GM12878 (cell line): ENCODE measurements around the gene SLC38A2. TPM values are rescaled to one million over a fixed set of nuclear protein-coding genes. Genes with fewer than 3 reads are reported as not detected.

Source experiments
- ATF3 ChIP-seq: IDR thresholded peaks from 2 replicates; pipeline ENCODE4 v1.6.1; 2011; ENCODE audit warnings: low read depth, mild to moderate bottlenecking, low read length, moderate library complexity, borderline replicate concordance; ENCODE audit errors: extremely low read depth
- ATF7 ChIP-seq: fragments of 450-650 bp; IDR thresholded peaks from 2 replicates; pipeline ENCODE4 v1.6.1; 2016; ENCODE audit warnings: low read depth, mild to moderate bottlenecking
- BCL11A ChIP-seq: IDR thresholded peaks from 2 replicates; pipeline ENCODE4 v1.6.1; 2011; ENCODE audit warnings: low read depth, low read length
- BCLAF1 ChIP-seq: fragments of 450-650 bp; IDR thresholded peaks from 2 replicates; pipeline ENCODE4 v1.6.1; 2017; ENCODE audit warnings: antibody characterized with exemption, mild to moderate bottlenecking, moderate library complexity
- E2F8 ChIP-seq: fragments of 450-650 bp; IDR thresholded peaks from 2 replicates; pipeline ENCODE4 v1.6.1; 2018; ENCODE audit warnings: mild to moderate bottlenecking, low read depth, moderate library complexity; ENCODE audit not compliant: partially characterized antibody
- EZH2 ChIP-seq: IDR thresholded peaks from 2 replicates; pipeline ENCODE4 v1.6.1; 2012; ENCODE audit warnings: low read depth, mild to moderate bottlenecking, control low read depth, inconsistent platforms, low read length, borderline replicate concordance; ENCODE audit not compliant: control insufficient read depth
- FOXM1 ChIP-seq: IDR thresholded peaks from 2 replicates; pipeline ENCODE4 v1.6.1; 2012; ENCODE audit warnings: low read depth, mild to moderate bottlenecking, inconsistent platforms, low read length, moderate library complexity
- IRF4 ChIP-seq: IDR thresholded peaks from 2 replicates; pipeline ENCODE4 v1.6.1; 2011; ENCODE audit warnings: low read depth, low read length
- KAT2A ChIP-seq: conservative IDR thresholded peaks from 2 replicates; pipeline ENCODE4 v1.6.1; 2011; ENCODE audit warnings: low read depth, low read length; ENCODE audit not compliant: control insufficient read depth
- MTA2 ChIP-seq: fragments of 450-650 bp; IDR thresholded peaks from 2 replicates; pipeline ENCODE4 v1.6.1; 2016; ENCODE audit warnings: low read depth, mild to moderate bottlenecking, moderate library complexity
- MYB ChIP-seq: fragments of 150-350 bp; IDR thresholded peaks from 2 replicates; pipeline ENCODE4 v1.6.1; 2014; ENCODE audit warnings: mild to moderate bottlenecking, low read depth, low read length, borderline replicate concordance
- NFYA ChIP-seq: IDR thresholded peaks from 2 replicates; pipeline ENCODE4 v1.6.1; 2011; ENCODE audit warnings: low read depth, mild to moderate bottlenecking, low read length, improper control_type of control experiment, borderline replicate concordance
- NR2C1 ChIP-seq: fragments of 450-650 bp; IDR thresholded peaks from 2 replicates; pipeline ENCODE4 v1.6.1; 2017; ENCODE audit warnings: antibody characterized with exemption, mild to moderate bottlenecking, moderate library complexity
- PBX3 ChIP-seq: IDR thresholded peaks from 2 replicates; pipeline ENCODE4 v1.6.1; 2011; ENCODE audit warnings: mild to moderate bottlenecking, low read depth, low read length, moderate library complexity; ENCODE audit not compliant: insufficient replicate concordance
- POLR2AphosphoS2 ChIP-seq: IDR thresholded peaks from 2 replicates; pipeline ENCODE4 v1.6.1; 2011; ENCODE audit warnings: low read depth, mild to moderate bottlenecking, low read length, improper control_type of control experiment, moderate library complexity
- POU2F2 ChIP-seq: IDR thresholded peaks from 3 replicates; pipeline ENCODE4 v1.6.1; 2011; ENCODE audit warnings: low read depth, mild to moderate bottlenecking, low read length, borderline replicate concordance
- RCOR1 ChIP-seq: conservative IDR thresholded peaks from 2 replicates; pipeline ENCODE4 v1.6.1; 2012; ENCODE audit warnings: low read depth, low read length, improper control_type of control experiment
- SMAD5 ChIP-seq: IDR thresholded peaks from 2 replicates; pipeline ENCODE4 v1.6.1; 2016; ENCODE audit warnings: antibody characterized with exemption, low read depth
- SMARCA5 ChIP-seq: fragments of 450-650 bp; IDR thresholded peaks from 2 replicates; pipeline ENCODE4 v1.6.1; 2017; ENCODE audit warnings: mild to moderate bottlenecking
- SPI1 ChIP-seq: IDR thresholded peaks from 2 replicates; pipeline ENCODE4 v1.6.1; 2011; ENCODE audit warnings: low read depth, mild to moderate bottlenecking, low read length, moderate library complexity, borderline replicate concordance; ENCODE audit not compliant: insufficient read depth
- WRNIP1 ChIP-seq: IDR thresholded peaks from 2 replicates; pipeline ENCODE4 v1.6.1; 2011; ENCODE audit warnings: low read depth, low read length, improper control_type of control experiment, borderline replicate concordance
- ZNF622 ChIP-seq: fragments of 450-650 bp; IDR thresholded peaks from 2 replicates; pipeline ENCODE4 v1.6.1; 2017; ENCODE audit warnings: mild to moderate bottlenecking, inconsistent platforms
- polyA plus RNA-seq, 11 experiments: library from polyadenylated mRNA; depleted of rRNA in 4 of 11; unstranded in 6 of 11; stranded (reverse) in 5 of 11; fragments of >200 nt; fragmentation: Nextera tagmentation in 4 of 11; fragmentation: Illumina TruSeq in 1 of 11; extraction: Ambion mirVana in 4 of 11; extraction: Trizol in 1 of 11; gene quantifications; 1 replicate in 1 of 11; 2 replicates in 10 of 11; pipeline versions ENCODE4 v1.2.1 to v1.2.3, GENCODE V29; 2011 to 2016; ENCODE audit warnings: inconsistent platforms in 2 of 11, missing spikeins in 2 of 11, low read depth in 1 of 11
- total RNA-seq, 4 experiments: library from RNA; depleted of rRNA in 3 of 4; stranded (reverse); fragments of >200 nt in 3 of 4; fragmentation: Illumina TruSeq in 1 of 4; extraction: Trizol in 1 of 4; gene quantifications; 2 replicates each; pipeline versions ENCODE4 v1.2.1 to v1.2.3, GENCODE V29; 2013 to 2021

SLC38A2 gene
- total and polyA plus RNA-seq, 10 of the 15 experiments (the other 5 are each of a cell fraction or from before 2014, with no cell fraction given): 36.2 to 118 (median 79.8) TPM

GRCh38 chr12:46370792-46371717 lies 1.5 kb downstream of the SLC38A2 start (continued):
- TF ChIP-seq BCLAF1: no peak
- TF ChIP-seq EZH2: no peak
- TF ChIP-seq POLR2AphosphoS2: no peak; the same call in 1 of the 2 replicates
- TF ChIP-seq WRNIP1: no peak
- peak; percentile 34; the same call in 1 of the 2 replicates for TF ChIP-seq ATF7
- TF ChIP-seq MYB: no peak
- TF ChIP-seq POU2F2: peak; percentile 51; the same call in 1 of the 3 replicates
- TF ChIP-seq IRF4: 0 out of 2 replicates have a peak, but pooled peaks have one; percentile 14
- no peak for TF ChIP-seq ZNF622
- no peak for TF ChIP-seq NR2C1
- TF ChIP-seq SPI1: no peak
- peak; percentile 68; the same call in 1 of the 2 replicates for TF ChIP-seq ATF3
- peak; percentile 78; the same call in 1 of the 2 replicates for TF ChIP-seq SMARCA5
- no peak for TF ChIP-seq NFYA
- TF ChIP-seq FOXM1: 0 out of 2 replicates have a peak, but pooled peaks have one; percentile 10
- TF ChIP-seq RCOR1: no peak
- no peak for TF ChIP-seq E2F8
- no peak; the same call in 1 of the 2 replicates for TF ChIP-seq SMAD5
- no peak for TF ChIP-seq BCL11A
- no peak for TF ChIP-seq PBX3
- no peak for TF ChIP-seq MTA2
- TF ChIP-seq KAT2A: no peak
